Neural progenitor cell (in vitro differentiated cells): ENCODE measurements around the gene THAP12.
"Not testable (repeated sequence)": the region's sequence is repeated elsewhere in the genome, so short reads cannot be mapped to it uniquely, and the experiment has no call there.

Source experiments
- CTCF ChIP-seq: fragments of 200-600 bp; sonication (generic); IDR thresholded peaks from 2 replicates; pipeline ENCODE4 v1.5.1; 2017; ENCODE audit warnings: antibody characterized with exemption, mild to moderate bottlenecking
- EZH2 ChIP-seq: fragments of 200-600 bp; sonication (generic); IDR thresholded peaks from 2 replicates; pipeline ENCODE4 v1.6.1; 2017; ENCODE audit warnings: antibody characterized with exemption, mild to moderate bottlenecking, moderate library complexity

- not testable (repeated sequence) for TF ChIP-seq CTCF, EZH2
Measured at GRCh38 chr11:76319798-76320197, 61.1 kb downstream of the THAP12 start.
